ENCODE measurements around the gene NEURL2. TPM values are rescaled to one million over a fixed set of nuclear protein-coding genes. Genes with fewer than 3 reads are reported as not detected.

Gene NEURL2
- polyA plus RNA-seq, 3 donors = 0.14 to 1.1 TPM; not detected in 1

- Mint-ChIP-seq H3K36me3 (no peaks in the 10 kb centered on the region), H3K9me3 (peaks cover 0 to 2% (median 0%) of the 10 kb centered on the region in 7 donors), H3K4me1 (peaks cover 28% of the 10 kb centered on the region), H3K27ac (no peak overlapping the region), H3K27me3 (ENCODE audit: low read depth in 3 of 3) (peaks cover 1 to 8% (median 4%) of the 10 kb centered on the region in 3 donors), H3K4me3 (peak overlapping the region in 1 of 2 donors; percentile 37)
- no peak for TF ChIP-seq CTCF (IDR thresholded peaks at IDR 0.05)
- intact Hi-C loops (cut with micrococcal nuclease) = no loop called here
- Histone ChIP-seq H3K27ac (ENCODE audit: low read depth in 1 of 2, low read length in 2 of 2) (no peak overlapping the region), H3K9ac (ENCODE audit: insufficient read depth, low read length, poor library complexity, severe bottlenecking) (no peak overlapping the region), H3K4me2 (replicated peaks; ENCODE audit: extremely low read depth, low read length, poor library complexity, severe bottlenecking) (no peak overlapping the region), H4K20me1 (ENCODE audit: insufficient read depth, low read length) (no peaks in the 10 kb centered on the region), H3K4me1 (ENCODE audit: control insufficient read depth in 1 of 2, insufficient read depth in 2 of 2, low read length in 2 of 2) (peaks cover 39% of the 10 kb centered on the region in 2 donors), H3K79me2 (ENCODE audit: insufficient read depth, low read length) (no peaks in the 10 kb centered on the region), H3K27me3 (ENCODE audit: control insufficient read depth in 2 of 2, insufficient read depth in 2 of 2, low read length in 2 of 2) (no peaks in the 10 kb centered on the region), H2AFZ (ENCODE audit: insufficient read depth, low read depth, low read length, poor library complexity, severe bottlenecking) (no peak overlapping the region), H3K36me3 (replicated peaks in 1 of 2; ENCODE audit: control insufficient read depth in 1 of 2, insufficient read depth in 2 of 2, low read length in 2 of 2) (no peaks in the 10 kb centered on the region), H3K4me3 (replicated peaks in 1 of 3; ENCODE audit: low read depth in 2 of 3, low read length in 3 of 3) (no peak overlapping the region), H3K9me3 (replicated peaks in 1 of 2; ENCODE audit: control insufficient read depth in 1 of 2, insufficient read depth in 1 of 2, low read length in 2 of 2) (no peaks in the 10 kb centered on the region)
- no peak for DNase-seq
- WGBS (ENCODE audit: insufficient coverage) = no CpG with 5 or more reads among the region's 5 CpGs
Observed at GRCh38 chr20:45917790-45918141, 26.8 kb upstream of the NEURL2 start.

- Histone ChIP-seq H4K20me1 (ENCODE audit: insufficient read depth, low read length) (no peaks in the 10 kb centered on the region), H2AFZ (ENCODE audit: insufficient read depth, low read depth, low read length, poor library complexity, severe bottlenecking) (no peak overlapping the region), H3K79me2 (ENCODE audit: insufficient read depth, low read length) (no peaks in the 10 kb centered on the region), H3K4me1 (ENCODE audit: control insufficient read depth in 1 of 2, insufficient read depth in 2 of 2, low read length in 2 of 2) (peaks cover 62 to 65% of the 10 kb centered on the region in 2 donors), H3K9ac (ENCODE audit: insufficient read depth, low read length, poor library complexity, severe bottlenecking) (no peak overlapping the region), H3K4me3 (replicated peaks in 1 of 3; ENCODE audit: low read depth in 2 of 3, low read length in 3 of 3) (no peak overlapping the region), H3K9me3 (replicated peaks in 1 of 2; ENCODE audit: control insufficient read depth in 1 of 2, insufficient read depth in 1 of 2, low read length in 2 of 2) (no peaks in the 10 kb centered on the region), H3K27ac (ENCODE audit: low read depth in 1 of 2, low read length in 2 of 2) (peak overlapping the region in 1 of 2 donors; percentile 35), H3K27me3 (ENCODE audit: control insufficient read depth in 2 of 2, insufficient read depth in 2 of 2, low read length in 2 of 2) (no peaks in the 10 kb centered on the region), H3K4me2 (replicated peaks; ENCODE audit: extremely low read depth, low read length, poor library complexity, severe bottlenecking) (no peak overlapping the region), H3K36me3 (replicated peaks in 1 of 2; ENCODE audit: control insufficient read depth in 1 of 2, insufficient read depth in 2 of 2, low read length in 2 of 2) (no peaks in the 10 kb centered on the region)
- H3K9me3 Mint-ChIP-seq = peaks cover 0 to 3% (median 0%) of the 10 kb centered on the region in 7 donors
- DNase-seq = peak; percentile 74 to 93 (median 89)
- peak overlapping the region; percentile 20 to 42 for H3K4me3 Mint-ChIP-seq
- intact Hi-C loops (cut with micrococcal nuclease) = loop anchor here in 1 of 2 donors (5.0 kb wide), 2 partner anchors 59 to 94 kb away; partner anchors contain the start of genes MMP9 and ZNF335
- peak overlapping the region in 4 of 7 donors; percentile 41 to 81 (median 63) for H3K27ac Mint-ChIP-seq
- WGBS (ENCODE audit: insufficient coverage) = 73% methylated on average over 2 of the region's 5 CpGs
- no peak for TF ChIP-seq CTCF (IDR thresholded peaks at IDR 0.05)
- peaks cover 2 to 3% (median 3%) of the 10 kb centered on the region in 3 donors for H3K27me3 Mint-ChIP-seq (ENCODE audit: low read depth in 3 of 3)
- H3K36me3 Mint-ChIP-seq = peaks cover 0 to 1% of the 10 kb centered on the region in 2 donors
- peaks cover 46% of the 10 kb centered on the region for H3K4me1 Mint-ChIP-seq
Observed at GRCh38 chr20:45913116-45913515, 22.1 kb upstream of the NEURL2 start.
